Measurements from ENCODE around the gene PEX16. TPM values are rescaled to one million over a fixed set of nuclear protein-coding genes. Genes with fewer than 3 reads are reported as not detected.

PEX16 gene
- total and polyA plus RNA-seq, 2 of the 13 experiments (the other 11 are each of a cell fraction or from before 2014, with no cell fraction given): 12.5 to 21.8 TPM

DNA sequence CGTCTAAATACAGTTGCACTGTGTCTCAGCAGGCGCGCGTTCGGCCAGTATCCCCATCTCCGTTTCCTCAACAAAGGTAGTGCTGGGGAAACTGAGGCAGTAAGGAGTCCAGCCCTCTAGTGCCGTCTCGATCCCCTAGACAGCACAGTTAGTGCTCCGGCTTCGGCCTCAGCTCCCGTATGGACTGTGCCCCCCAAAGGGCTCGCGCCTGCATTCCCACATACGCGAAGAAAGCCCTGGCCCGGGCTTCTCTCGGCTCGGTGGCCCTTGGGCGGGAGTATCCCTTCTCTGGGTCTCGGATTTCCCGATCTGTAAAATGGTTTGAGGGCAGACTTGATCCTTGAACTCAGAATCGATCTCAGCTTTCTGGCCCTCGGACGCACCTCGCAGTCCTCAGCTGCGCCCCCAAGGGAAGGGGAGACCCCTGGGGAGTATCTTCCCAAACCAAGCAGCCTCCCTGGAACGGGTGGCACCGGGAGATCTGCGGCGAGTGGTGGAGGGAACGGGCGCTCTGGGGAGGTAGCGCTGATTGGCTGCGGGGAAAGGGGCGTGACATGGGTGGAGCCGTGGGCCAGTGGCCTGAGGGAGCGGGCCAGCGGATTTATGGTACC is 759 bp upstream of the PEX16 start:
- POLR2A ChIA-PET: interaction anchor here (1.0 to 2.0 kb wide), 9 partner anchors 9 to 325 kb away, joined by 3 to 19 read pairs (median 7); partner anchors contain the start of gene CRY2
- H3K79me2 ChIP-seq (ENCODE audit: insufficient read depth, low read length): peaks cover 12% of the 10 kb centered on the region
- peak overlapping the region; percentile 82 for H2AFZ ChIP-seq (ENCODE audit: low read length)
- DNase-seq (ENCODE audit: low spot score) (peak; percentile 63), ATAC-seq (peak; percentile 74), FAIRE-seq (peak; percentile 80)
- H3K4me2 ChIP-seq (ENCODE audit: low read depth, low read length): peak overlapping the region; percentile 91
- peaks cover 41% of the 10 kb centered on the region for H3K4me1 ChIP-seq (ENCODE audit: insufficient read depth, low read length)
- in situ Hi-C loops (cut with HindIII; ENCODE audit: extremely low pct_ligation_motif_present, low pct_unique_long_range_greater_than_20kb): no loop called here
- no TSS peak for BruUV-seq (replicated peaks)
- no peaks in the 10 kb centered on the region for H4K20me1 ChIP-seq (ENCODE audit: insufficient read depth, low read length)
- intact Hi-C loops (cut with micrococcal nuclease; ENCODE audit: unreplicated experiment): loop anchor here (1.0 kb wide), 1 partner anchor 31 kb away; no protein-coding TSS in a partner anchor
- H3K4me3 ChIP-seq (replicated peaks in 1 of 3; ENCODE audit: insufficient read depth in 1 of 3, low read depth in 2 of 3, low read length in 3 of 3): peak overlapping the region; percentile 82 to 94 (median 90)
- H3K27me3 ChIP-seq (ENCODE audit: control insufficient read depth in 1 of 2, insufficient read depth in 2 of 2, low read length in 2 of 2): peaks cover 0 to 1% of the 10 kb centered on the region in 2 experiments; a peak in 1 of 5 replicates
- H3K9ac ChIP-seq (ENCODE audit: insufficient read depth, low read depth, low read length): peak overlapping the region; percentile 73
- peaks cover 8 to 17% of the 10 kb centered on the region in 2 experiments; a peak in 3 of 5 replicates for H3K36me3 ChIP-seq (replicated peaks in 1 of 2; ENCODE audit: control insufficient read depth in 1 of 2, insufficient read depth in 2 of 2, low read length in 2 of 2)
- peak overlapping the region; percentile 88 for H3K27ac ChIP-seq (ENCODE audit: extremely low read length, insufficient read depth, low read length)
- CTCF ChIA-PET (ENCODE audit: low intra/inter-chr PET ratio, low total read pairs): no interaction called here
- H3K9me3 ChIP-seq (ENCODE audit: low read length): no peaks in the 10 kb centered on the region
- WGBS (ENCODE audit: low lambda C conversion rate): 0% methylated on average over 22 of the region's 38 CpGs
- TF ChIP-seq, protein P1, sequence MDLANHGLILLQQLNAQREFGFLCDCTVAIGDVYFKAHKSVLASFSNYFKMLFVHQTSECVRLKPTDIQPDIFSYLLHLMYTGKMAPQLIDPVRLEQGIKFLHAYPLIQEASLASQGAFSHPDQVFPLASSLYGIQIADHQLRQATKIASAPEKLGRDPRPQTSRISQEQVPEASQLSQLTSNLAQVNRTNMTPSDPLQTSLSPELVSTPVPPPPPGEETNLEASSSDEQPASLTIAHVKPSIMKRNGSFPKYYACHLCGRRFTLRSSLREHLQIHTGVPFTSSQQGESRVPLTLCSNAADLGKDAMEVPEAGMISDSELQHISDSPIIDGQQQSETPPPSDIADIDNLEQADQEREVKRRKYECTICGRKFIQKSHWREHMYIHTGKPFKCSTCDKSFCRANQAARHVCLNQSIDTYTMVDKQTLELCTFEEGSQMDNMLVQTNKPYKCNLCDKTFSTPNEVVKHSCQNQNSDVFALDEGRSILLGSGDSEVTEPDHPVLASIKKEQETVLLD (CRISPR knock-in tag; IDR thresholded peaks at IDR 0.05; ENCODE audit: low read depth): 0 out of 2 replicates have a peak, but pooled peaks have one; percentile 5
- TF ChIP-seq DMAP1 (CRISPR knock-in tag; IDR thresholded peaks at IDR 0.05): peak; percentile 32; the same call in 1 of the 2 replicates
- TF ChIP-seq HDAC6 (IDR thresholded peaks at IDR 0.05; ENCODE audit: low read depth, low read length): no peak
- no peak for TF ChIP-seq EP300 (IDR thresholded peaks at IDR 0.05; ENCODE audit: low read depth in 2 of 2, low read length in 2 of 2)
- TF ChIP-seq EP300 (CRISPR knock-in tag; IDR thresholded peaks at IDR 0.05; ENCODE audit: borderline replicate concordance): no peak
- TF ChIP-seq ZNF546 (CRISPR knock-in tag; conservative IDR thresholded peaks at IDR 0.05): peak; percentile 11; the same call in 1 of the 2 replicates
- TF ChIP-seq HCFC1 (IDR thresholded peaks at IDR 0.05; ENCODE audit: low read depth, low read length): no peak
- TF ChIP-seq NFYB (CRISPR knock-in tag; IDR thresholded peaks at IDR 0.05): peak; percentile 74
- TF ChIP-seq ZNF768 (CRISPR knock-in tag; IDR thresholded peaks at IDR 0.05): no peak
- TF ChIP-seq, protein P2, sequence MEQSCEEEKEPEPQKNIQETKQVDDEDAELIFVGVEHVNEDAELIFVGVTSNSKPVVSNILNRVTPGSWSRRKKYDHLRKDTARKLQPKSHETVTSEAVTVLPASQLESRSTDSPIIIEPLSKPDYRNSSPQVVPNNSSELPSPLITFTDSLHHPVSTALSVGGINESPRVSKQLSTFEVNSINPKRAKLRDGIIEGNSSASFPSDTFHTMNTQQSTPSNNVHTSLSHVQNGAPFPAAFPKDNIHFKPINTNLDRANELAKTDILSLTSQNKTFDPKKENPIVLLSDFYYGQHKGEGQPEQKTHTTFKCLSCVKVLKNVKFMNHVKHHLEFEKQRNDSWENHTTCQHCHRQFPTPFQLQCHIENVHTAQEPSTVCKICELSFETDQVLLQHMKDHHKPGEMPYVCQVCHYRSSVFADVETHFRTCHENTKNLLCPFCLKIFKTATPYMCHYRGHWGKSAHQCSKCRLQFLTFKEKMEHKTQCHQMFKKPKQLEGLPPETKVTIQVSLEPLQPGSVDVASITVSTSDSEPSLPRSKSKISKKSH (CRISPR knock-in tag; IDR thresholded peaks at IDR 0.05; ENCODE audit: borderline replicate concordance): no peak
- TF ChIP-seq CBX2 (IDR thresholded peaks at IDR 0.05; ENCODE audit: low read depth, low read length): no peak
- TF ChIP-seq CBX2 (CRISPR knock-in tag; IDR thresholded peaks at IDR 0.05; ENCODE audit: low read depth): no peak
- peak; percentile 53; the same call in 1 of the 2 replicates for TF ChIP-seq ZNF776 (CRISPR knock-in tag; IDR thresholded peaks at IDR 0.05)
- TF ChIP-seq, protein P3, sequence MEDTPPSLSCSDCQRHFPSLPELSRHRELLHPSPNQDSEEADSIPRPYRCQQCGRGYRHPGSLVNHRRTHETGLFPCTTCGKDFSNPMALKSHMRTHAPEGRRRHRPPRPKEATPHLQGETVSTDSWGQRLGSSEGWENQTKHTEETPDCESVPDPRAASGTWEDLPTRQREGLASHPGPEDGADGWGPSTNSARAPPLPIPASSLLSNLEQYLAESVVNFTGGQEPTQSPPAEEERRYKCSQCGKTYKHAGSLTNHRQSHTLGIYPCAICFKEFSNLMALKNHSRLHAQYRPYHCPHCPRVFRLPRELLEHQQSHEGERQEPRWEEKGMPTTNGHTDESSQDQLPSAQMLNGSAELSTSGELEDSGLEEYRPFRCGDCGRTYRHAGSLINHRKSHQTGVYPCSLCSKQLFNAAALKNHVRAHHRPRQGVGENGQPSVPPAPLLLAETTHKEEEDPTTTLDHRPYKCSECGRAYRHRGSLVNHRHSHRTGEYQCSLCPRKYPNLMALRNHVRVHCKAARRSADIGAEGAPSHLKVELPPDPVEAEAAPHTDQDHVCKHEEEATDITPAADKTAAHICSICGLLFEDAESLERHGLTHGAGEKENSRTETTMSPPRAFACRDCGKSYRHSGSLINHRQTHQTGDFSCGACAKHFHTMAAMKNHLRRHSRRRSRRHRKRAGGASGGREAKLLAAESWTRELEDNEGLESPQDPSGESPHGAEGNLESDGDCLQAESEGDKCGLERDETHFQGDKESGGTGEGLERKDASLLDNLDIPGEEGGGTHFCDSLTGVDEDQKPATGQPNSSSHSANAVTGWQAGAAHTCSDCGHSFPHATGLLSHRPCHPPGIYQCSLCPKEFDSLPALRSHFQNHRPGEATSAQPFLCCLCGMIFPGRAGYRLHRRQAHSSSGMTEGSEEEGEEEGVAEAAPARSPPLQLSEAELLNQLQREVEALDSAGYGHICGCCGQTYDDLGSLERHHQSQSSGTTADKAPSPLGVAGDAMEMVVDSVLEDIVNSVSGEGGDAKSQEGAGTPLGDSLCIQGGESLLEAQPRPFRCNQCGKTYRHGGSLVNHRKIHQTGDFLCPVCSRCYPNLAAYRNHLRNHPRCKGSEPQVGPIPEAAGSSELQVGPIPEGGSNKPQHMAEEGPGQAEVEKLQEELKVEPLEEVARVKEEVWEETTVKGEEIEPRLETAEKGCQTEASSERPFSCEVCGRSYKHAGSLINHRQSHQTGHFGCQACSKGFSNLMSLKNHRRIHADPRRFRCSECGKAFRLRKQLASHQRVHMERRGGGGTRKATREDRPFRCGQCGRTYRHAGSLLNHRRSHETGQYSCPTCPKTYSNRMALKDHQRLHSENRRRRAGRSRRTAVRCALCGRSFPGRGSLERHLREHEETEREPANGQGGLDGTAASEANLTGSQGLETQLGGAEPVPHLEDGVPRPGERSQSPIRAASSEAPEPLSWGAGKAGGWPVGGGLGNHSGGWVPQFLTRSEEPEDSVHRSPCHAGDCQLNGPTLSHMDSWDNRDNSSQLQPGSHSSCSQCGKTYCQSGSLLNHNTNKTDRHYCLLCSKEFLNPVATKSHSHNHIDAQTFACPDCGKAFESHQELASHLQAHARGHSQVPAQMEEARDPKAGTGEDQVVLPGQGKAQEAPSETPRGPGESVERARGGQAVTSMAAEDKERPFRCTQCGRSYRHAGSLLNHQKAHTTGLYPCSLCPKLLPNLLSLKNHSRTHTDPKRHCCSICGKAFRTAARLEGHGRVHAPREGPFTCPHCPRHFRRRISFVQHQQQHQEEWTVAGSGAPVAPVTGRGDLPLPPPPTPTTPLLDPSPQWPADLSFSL (CRISPR knock-in tag; IDR thresholded peaks at IDR 0.05): 0 out of 2 replicates have a peak, but pooled peaks have one; percentile 49
